Right hindlimb (tissue), 1 donor: ENCODE results near the gene ATP1B1.
"Not testable (repeated sequence)": the region's sequence is repeated elsewhere in the genome, so short reads cannot be mapped to it uniquely, and the experiment has no call there.

Experiments
- DNase-seq: peaks from one replicate; pipeline ENCODE4 v3.0.0-alpha.2; 2018

ATP1B1 gene

DNA sequence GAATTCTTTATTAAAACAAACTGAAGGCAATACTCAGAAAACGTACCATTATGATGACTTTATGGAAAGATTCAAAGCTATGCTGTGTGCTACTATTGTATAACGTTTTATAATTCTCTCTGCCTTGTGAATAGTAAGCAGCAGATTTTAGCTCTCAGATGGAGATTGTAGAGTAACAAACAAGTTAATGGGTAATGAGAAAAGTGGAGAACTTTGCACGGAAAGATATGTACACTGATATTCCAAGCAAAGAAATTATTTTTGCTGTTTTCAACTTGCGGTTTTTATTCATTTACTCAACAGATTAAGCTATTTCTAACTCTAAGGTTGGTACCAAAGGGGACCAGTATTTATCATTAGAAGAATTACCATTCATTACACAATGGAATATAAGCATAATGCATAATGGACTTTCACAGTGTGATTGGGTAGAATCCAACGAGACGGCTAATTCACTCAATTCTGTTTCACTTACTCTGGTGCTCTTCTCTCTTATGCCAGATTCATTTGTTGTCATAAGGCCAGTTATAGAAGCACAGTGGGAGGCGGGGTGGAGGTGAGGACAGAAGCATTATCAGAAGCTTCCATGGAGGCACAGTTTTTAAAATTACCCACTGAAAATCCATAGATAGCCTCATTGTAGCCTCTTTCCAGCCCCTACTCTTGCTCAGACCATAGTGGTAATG, 38.6 kb downstream of the ATP1B1 start:
- DNase-seq: no peak

DNA sequence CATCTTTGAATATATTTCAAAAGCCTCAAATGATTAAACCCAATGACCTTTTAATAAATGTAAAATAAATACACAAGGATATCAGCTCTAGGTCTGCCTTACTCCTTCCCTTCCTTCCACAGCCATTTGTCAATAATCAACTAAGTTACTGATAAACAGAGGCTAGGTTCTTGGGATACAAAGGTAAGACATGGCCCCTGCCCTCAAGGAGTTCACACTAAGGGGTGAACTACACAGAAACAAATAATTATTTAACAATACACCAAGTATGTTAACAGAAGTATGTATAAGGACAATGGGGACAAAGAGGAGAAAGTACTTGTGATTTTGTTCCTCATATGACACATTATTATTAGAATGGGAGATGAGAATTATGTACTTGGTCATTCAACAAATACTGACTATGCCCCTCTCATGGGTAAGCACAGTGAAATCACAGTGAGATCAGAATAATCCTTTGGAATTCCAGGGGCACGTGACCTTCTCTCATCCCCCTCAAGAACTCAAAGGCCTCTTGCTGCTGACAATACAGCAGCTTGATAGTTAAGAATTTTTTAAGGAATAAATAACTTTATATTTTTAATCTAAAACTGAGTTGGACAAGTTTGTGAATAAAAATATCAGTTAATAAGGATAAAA, 40.2 kb downstream of the ATP1B1 start:
- no peak for DNase-seq

DNA sequence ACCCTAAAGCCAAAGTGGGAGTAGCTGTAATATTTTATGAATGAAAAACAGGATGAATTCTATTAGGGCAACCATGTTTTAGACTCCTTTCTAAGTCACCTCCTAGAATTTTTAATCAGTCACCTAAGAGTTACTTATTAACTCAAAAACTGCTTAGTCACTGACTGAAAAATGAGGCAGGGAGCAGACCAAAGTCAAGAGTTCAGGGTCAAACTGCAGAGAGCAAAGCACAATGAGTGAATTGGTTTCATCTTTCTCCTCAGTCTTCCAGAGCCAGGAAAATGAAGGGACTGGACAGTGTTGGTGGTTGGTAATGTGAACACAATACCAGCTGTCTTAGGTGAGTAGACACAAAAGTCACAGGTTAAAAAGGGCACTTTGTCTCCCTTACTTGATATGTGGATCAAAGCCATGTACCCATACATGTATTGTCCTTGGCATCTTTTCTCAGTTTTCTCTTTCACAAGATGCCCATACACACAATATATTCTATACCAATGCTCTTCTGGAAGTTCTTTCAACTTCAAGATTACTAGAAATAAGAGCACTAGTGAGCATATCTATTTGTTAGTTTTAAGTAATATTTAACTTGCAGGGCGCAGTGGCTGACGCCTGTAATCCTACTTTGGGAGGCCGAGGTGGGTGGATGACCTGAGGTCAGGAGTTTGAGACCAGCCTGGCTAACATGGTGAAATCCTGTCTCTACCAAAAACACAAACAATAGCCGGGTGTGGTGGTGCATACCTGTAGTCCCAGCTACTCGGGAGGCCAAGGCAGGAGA, 42.2 kb downstream of the ATP1B1 start:
- no peak for DNase-seq

DNA sequence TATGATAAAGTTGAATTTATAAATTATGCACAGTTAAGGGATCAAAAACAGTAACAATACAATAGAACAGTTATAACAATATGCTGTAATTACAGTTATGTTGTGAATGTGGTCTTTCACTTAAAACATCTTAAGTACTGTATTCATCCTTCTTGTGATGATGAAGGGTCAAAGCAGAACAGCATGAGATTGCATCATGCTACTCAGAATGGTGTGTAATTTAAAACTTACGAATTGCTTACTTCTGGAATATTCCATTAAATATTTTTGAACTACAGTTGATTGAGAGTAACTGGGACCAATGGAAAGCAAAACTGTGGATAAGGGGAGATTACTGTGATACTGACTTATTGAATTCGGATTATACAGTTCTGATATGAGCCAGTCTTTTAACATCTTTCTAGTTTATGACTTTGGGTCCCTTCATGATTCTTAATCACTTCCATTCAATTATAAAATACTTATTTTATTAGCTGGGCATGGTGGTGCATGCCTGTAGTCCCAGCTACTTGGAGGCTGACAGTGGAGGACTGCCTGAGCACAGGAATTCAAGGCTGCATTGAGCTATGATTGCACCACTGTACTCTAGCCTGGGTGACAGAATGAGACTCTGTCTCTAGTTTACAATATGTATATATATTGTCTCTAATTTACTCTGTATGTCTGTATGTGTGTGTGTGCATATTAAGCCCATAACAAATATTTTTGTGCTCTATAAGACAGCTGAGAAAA, 43.2 kb downstream of the ATP1B1 start:
- no peak for DNase-seq

DNA sequence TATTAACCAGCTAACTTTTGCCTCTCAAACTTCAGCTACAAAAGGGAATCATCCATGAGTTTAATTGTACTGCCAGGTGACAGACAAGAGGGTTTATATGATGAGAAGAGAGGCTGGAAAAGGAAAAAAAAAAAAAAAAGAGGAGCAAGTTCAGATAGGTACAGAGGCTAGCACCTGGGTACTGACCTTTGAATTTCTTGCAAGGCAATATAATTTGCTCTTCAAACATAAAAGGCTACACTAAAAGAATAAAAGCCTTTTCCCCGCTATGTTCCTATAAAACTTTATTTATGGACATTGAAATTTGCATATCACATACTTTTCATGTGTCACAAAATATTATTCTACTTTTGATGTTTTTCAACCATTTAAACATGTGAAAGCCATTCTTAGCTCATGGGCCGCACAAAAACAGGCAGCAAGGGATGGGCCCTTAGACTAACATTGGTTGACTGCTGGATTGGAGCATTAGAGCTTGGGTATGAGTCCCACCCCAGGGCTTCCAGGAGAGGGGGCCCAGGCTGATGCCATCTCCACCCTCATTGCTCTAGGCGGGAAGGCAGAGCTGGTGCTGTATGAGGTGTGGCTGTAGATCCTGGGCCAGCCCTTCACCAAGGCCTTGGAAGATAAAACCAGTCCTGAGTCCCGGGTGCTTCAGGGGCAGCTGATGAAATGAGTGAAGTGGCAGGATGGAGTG, 44.3 kb downstream of the ATP1B1 start:
- DNase-seq: no peak

DNA sequence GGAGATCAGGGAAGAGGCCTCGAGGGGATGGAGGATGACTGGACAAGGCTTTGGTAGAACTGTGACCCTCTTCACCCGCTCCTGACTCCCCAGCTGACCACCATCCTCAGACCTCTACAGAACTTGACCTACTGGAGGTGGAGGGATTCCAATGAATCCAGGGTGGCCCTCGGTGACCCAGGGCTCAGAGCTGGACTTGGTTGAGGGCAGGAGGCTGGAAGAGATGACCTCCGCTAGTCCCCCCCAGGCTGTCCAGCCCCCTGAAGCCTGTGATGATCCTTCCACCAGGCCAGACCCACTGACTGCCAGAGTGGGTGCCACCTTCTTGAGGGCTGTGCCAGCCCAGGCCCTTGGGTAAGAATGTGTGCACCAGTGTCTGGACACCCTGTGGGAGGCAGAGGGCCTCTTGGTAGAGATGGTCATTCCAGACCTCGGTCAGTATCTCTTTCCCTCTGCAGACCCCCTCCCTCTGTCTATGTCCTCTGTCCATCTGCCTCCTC, 44.9 kb downstream of the ATP1B1 start:
- DNase-seq: no peak

DNA sequence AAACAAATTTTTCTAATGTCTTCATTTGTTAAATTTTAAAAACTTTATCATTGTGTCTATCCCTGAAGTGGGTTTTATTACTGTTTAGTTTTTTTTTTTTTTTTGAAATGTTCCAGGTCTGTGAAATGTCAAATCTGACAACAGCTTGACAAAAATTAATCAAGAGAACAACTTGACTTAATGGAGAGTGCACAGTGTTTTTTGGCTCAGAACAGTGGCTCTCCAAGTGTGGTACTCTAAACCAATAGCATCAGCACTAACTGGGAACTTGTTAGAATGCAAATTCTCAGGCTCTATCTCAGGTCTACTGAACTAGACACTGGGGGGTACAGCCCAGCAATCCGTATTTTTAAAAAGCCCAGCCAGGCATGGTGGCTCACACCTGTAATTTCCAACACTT, 49.2 kb downstream of the ATP1B1 start:
- DNase-seq: no peak

DNA sequence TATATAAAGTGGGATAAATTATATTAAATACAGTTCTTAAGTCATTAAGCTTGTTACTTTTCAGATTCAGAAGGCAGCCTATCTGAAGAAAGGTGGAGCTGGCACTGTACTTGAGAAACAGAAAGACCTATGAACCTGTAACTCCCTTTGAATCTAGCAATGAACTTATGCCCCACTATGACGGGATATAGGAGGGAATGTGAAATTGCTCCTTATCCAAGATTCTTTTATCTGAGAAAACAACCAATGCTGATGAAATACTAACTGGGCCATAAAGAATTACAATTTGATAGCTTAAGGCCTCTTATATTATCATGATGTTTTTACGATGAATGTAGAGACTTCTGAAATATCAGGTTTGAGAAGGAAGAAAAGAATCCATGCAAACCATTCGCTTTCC, 50.1 kb downstream of the ATP1B1 start:
- no peak for DNase-seq

DNA sequence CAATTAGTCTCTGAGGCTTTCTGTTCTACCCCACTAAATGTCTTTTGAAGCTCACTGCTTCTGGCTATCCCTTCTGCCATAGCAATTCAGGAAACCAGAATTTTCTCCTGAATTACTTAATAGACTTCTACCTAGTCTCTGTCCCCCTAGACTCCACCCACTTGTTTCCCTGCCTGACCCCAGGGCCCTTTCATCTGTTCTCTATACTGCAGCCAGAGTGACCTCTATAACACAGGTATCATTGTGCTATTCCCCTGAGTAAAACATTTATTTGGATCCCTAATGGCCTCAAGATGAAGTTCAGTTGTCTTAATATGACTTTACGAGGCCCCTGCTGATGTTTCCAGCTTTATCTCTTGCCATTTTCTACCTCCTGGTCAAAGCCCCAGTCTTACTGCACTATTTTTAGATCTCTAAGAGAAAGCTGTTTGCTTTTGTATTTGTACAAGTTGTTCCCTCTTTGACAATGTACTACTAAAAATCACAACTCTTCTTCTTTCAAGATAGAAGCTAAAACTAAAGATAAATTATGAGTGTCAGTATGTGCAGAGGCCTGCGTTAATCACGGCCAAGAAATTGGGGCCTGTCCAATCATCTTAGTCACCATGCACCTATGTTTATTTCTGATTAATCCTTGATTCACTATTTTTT, 54.5 kb downstream of the ATP1B1 start:
- DNase-seq: no peak

DNA sequence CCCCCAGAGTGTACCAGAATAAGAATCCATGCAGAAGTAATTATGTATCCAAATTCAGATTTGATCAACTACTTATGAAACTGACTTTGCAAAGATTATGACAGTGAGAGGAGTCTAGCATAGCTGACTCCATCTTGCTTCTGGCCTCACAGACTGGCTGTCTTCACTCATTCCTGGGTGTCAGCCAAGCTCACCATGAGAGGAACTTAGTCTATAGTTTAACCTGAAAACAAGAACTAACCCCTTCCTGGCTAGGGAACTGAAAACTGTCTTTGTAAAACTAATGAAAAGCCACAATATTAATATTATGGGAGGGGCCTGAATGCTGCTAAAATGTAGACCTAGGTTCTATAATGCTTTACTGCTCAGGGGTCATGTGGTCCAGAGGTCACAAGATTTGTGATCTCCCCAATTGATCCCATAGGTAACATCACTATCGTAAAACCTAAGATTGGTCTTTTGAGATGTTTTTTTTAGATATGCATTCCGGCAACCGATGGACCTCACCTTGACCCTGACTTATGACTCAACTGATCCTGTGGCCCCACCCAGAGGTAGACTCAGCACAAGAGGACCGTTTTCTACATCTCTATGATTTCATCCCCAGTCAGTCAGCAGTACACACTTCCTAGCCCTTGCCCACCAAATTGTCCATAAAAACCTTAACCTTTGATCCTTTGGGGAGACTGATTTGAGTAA, 55.2 kb downstream of the ATP1B1 start:
- DNase-seq: no peak

DNA sequence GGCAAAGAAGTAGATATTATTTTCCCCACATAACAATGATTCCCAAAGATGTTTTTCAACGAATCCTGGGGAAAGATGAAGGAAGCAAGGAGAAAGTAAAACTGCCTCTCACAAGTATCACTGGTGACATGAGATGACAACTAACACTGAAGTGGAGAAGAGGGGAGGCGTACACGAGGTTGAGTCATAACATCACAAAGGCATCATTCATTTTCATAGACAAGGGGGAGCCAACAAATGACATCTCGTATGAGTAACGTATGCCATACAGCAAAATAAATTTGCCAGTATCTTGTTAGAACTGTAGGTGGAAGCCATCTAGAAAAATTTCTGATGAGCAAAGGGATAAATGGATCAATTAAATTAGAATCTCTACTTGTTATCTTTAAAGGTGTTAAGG, 56.6 kb downstream of the ATP1B1 start:
- no peak for DNase-seq

DNA sequence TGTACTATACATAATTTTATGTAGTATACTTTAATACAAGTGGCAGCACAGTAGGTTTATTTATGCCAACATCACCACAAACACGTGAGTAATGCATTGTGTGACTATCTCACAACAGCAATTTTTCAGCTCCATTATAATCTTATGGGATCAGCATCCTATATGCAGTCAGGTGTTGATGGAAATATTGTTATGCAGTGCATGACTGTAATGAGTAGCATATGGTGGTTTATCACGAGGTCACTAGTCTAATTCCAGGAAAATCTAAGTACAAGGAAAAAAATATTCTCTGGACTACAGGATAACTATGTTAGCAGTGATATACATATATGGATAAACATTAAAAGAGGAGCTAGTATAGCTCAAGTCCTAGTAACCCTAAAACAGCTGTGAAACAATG, 69.0 kb downstream of the ATP1B1 start:
- DNase-seq: no peak

DNA sequence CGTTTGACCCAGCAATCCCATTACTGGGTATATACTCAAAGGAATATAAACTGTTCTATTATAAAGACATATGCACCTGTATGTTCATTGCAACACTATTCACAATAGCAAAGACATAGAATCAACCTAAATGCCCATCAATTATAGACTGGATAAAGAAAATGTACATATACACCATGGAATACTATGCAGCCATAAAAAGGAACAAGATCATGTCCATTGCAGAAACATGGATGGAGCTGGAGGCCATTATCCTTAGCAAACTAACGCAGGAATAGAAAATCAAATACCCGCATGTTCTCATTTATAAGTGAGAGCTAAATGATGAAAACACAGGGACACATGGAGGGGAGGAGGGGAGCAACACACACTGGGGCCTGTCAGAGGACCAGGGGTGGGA, 72.9 kb downstream of the ATP1B1 start:
- DNase-seq: not testable (repeated sequence)

DNA sequence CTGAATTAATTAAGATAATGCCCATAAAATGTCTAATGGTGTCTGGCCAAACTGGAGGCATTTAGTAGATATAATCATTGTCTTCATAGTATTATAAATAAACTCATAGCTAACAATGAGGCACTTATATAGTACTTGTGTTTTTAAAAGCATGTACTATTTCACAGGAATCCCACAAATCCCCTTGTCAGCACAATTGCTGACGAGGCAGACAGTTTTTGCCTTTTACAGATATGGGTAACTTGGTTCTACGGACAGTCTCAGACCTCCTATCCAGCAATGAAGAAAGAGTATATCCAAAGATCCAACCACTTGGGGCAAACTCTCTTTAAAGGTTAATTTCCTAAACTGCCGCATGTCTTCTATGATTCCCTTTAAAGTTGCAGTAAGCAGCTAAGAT, 73.7 kb downstream of the ATP1B1 start:
- DNase-seq: no peak
